Stomach (tissue), 9 donors: ENCODE data around the gene CNTN4. TPM values are rescaled to one million over a fixed set of nuclear protein-coding genes. Genes with fewer than 3 reads are reported as not detected.

Experiments
- DNase-seq, 2 donors: peaks; one replicate each; pipeline versions ENCODE4 v3.0.0 to v3.0.0-alpha.2; 2013 to 2019
- H3K27ac ChIP-seq, 5 donors: fragments of 200-600 bp in 4 of 5; sonication (generic) in 4 of 5; one replicate each; pipeline ENCODE4 v1.5.1; 2013 to 2019; ENCODE audit warnings: mild to moderate bottlenecking in 1 of 5, moderate library complexity in 1 of 5
- H3K27me3 ChIP-seq, 3 donors: fragments of 200-600 bp; sonication (generic); one replicate each; pipeline ENCODE4 v1.5.1; 2017 to 2019; ENCODE audit warnings: mixed run types in 1 of 3
- H3K36me3 ChIP-seq, 4 donors: fragments of 200-600 bp; sonication (generic); 1 replicate in 3 of 4; 2 replicates in 1 of 4; pipeline ENCODE4 v1.5.1; 2016 to 2019
- H3K4me1 ChIP-seq, 4 donors: fragments of 200-600 bp; sonication (generic); one replicate each; pipeline ENCODE4 v1.5.1; 2016 to 2019
- H3K4me3 ChIP-seq, 4 donors: fragments of 200-600 bp; sonication (generic) in 3 of 4; one replicate each; pipeline ENCODE4 v1.5.1; 2016 to 2019; ENCODE audit warnings: mild to moderate bottlenecking in 1 of 4
- H3K9me3 ChIP-seq, 4 donors: fragments of 200-600 bp; sonication (generic); one replicate each; pipeline ENCODE4 v1.5.1; 2016 to 2019
- EP300 ChIP-seq: sonication (generic); formaldehyde crosslinking; IDR thresholded peaks from one replicate; pipeline ENCODE4 v1.6.1; 2017; ENCODE audit warnings: antibody characterized with exemption
- POLR2A ChIP-seq, 4 donors: fragments of 450-650 bp; IDR thresholded peaks; one replicate each; pipeline ENCODE4 v1.6.1; 2016; ENCODE audit warnings: antibody characterized with exemption in 4 of 4, control low read depth in 2 of 4, mild to moderate bottlenecking in 1 of 4, moderate library complexity in 1 of 4
- POLR2AphosphoS5 ChIP-seq, 3 donors: sonication (generic); formaldehyde crosslinking; IDR thresholded peaks; one replicate each; pipeline ENCODE4 v1.6.1; 2016; ENCODE audit warnings: antibody characterized with exemption in 3 of 3
- WGBS, 5 donors: extraction: QIAGEN DNeasy Blood & Tissue Kit in 3 of 5; methylation state at CpG; one replicate each; pipeline versions ENCODE4 v1.1.5 to v1.1.7; 2013 to 2018; 5-methylcytosine and 5-hydroxymethylcytosine counted together
- intact Hi-C: fragments of 100-400 bp; cut with DNase I; formaldehyde crosslinking; loops from one replicate; pipeline ENCODE4 v1.15.1; 2023; ENCODE audit warnings: low total_unique reads
- polyA plus RNA-seq, 3 donors: library from polyadenylated mRNA; stranded (reverse); fragments of 200-250 nt; gene quantifications; one replicate each; pipeline ENCODE4 v1.2.3, GENCODE V29; 2013
- total RNA-seq, 5 donors: library from RNA; depleted of rRNA; stranded (reverse); fragments of >200 nt; gene quantifications; one replicate each; pipeline versions ENCODE4 v1.1.0 to v1.2.3, GENCODE V29; 2014 to 2016
- TF ChIP-seq, protein P1 (sequence below), 7 experiments: fragments of 450-650 bp in 4 of 7; fragments of 200-600 bp in 3 of 7; sonication (generic) in 3 of 7; IDR thresholded peaks; one replicate each; pipeline ENCODE4 v1.5.1; 2016 to 2019; ENCODE audit warnings: antibody characterized with exemption in 7 of 7, control low read depth in 2 of 7, mild to moderate bottlenecking in 1 of 7
- donor health status: healthy with polysubstance abuse.
- donor health status: Bipolar disorder and iron deficiency.
- donor health status: healthy.

CNTN4 gene
- total and polyA plus RNA-seq, 8 donors, result 0.45 to 97.0 (median 5.6) TPM

DNA sequence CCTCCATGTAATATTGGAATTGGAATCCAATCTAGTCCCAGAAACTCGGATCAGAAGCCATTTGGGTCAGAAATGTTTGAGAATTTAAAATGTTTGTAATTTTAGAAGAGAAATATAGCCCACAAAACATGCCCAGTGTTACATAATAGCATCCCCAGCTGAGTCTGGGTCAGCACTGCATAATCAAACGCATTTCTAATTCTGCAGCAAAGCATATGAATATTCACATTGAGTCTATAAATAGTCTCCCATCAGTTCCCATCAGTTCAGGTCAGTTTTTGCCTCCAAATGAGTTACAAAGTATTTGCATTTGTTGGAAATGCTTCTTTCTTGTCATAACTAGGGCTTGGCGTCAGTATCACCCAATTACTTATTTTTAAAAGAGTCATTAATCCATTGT, 628.4 kb downstream of the CNTN4 start:
- no peaks in the 10 kb centered on the region for H3K36me3 ChIP-seq
- DNase-seq, result no peak
- no peaks in the 10 kb centered on the region for H3K27me3 ChIP-seq
- no peaks in the 10 kb centered on the region for H3K9me3 ChIP-seq
- intact Hi-C loops, result no loop called here
- no peak overlapping the region for H3K4me3 ChIP-seq
- no peak for TF ChIP-seq POLR2A (IDR thresholded peaks at IDR 0.05)
- no peak for TF ChIP-seq EP300
- TF ChIP-seq POLR2AphosphoS5 (IDR thresholded peaks at IDR 0.05), result no peak
- TF ChIP-seq, protein P1, sequence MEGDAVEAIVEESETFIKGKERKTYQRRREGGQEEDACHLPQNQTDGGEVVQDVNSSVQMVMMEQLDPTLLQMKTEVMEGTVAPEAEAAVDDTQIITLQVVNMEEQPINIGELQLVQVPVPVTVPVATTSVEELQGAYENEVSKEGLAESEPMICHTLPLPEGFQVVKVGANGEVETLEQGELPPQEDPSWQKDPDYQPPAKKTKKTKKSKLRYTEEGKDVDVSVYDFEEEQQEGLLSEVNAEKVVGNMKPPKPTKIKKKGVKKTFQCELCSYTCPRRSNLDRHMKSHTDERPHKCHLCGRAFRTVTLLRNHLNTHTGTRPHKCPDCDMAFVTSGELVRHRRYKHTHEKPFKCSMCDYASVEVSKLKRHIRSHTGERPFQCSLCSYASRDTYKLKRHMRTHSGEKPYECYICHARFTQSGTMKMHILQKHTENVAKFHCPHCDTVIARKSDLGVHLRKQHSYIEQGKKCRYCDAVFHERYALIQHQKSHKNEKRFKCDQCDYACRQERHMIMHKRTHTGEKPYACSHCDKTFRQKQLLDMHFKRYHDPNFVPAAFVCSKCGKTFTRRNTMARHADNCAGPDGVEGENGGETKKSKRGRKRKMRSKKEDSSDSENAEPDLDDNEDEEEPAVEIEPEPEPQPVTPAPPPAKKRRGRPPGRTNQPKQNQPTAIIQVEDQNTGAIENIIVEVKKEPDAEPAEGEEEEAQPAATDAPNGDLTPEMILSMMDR (IDR thresholded peaks at IDR 0.05), result no peak
- no peaks in the 10 kb centered on the region for H3K4me1 ChIP-seq
- WGBS, 5 donors, result 47 to 65% (median 49%) methylated on average over 3 of the region's 3 CpGs
- H3K27ac ChIP-seq, result no peak overlapping the region

DNA sequence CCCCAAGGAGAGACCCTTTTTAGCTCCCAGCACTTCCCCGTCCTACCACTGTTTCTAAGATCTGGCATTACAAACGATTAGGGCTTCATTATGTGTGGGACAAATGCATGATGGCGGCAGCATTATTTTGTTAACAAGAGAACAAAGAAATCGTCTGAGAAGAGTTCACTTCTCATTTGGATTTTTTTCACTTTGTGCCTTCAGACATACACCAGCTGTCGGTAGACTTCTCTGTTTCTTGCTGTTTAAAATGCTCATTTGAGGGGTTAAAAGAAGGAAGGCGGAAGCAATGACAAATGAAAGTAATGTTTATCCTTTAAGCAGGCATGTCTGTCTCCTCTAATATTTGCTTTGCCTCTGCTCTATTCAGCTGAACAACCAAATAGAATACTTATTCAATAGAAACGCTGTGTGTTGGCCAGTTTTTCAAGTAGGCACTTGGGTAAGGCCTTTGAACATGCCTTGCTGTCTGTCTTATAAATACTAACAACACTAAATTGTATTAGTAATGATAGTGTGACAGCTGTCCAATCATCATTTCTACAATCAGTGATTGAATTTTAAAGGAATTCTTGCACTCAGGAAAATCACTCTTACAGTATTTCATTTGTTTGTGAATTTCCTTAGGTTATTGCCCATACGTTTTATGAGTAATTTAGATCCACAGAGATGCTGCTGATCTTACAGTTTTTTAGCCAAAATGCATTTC, 629.1 kb downstream of the CNTN4 start:
- Histone ChIP-seq H3K36me3 (no peaks in the 10 kb centered on the region), H3K27ac (no peak overlapping the region), H3K4me1 (no peaks in the 10 kb centered on the region), H3K9me3 (no peaks in the 10 kb centered on the region), H3K27me3 (no peaks in the 10 kb centered on the region), H3K4me3 (no peak overlapping the region)
- no peak for TF ChIP-seq POLR2A (IDR thresholded peaks at IDR 0.05)
- TF ChIP-seq, protein P1 (IDR thresholded peaks at IDR 0.05), result no peak
- intact Hi-C loops, result no loop called here
- no peak for DNase-seq
- whole genome bisulfite sequencing, 5 donors, result 26 to 43% (median 29%) methylated on average over 8 of the region's 8 CpGs

DNA sequence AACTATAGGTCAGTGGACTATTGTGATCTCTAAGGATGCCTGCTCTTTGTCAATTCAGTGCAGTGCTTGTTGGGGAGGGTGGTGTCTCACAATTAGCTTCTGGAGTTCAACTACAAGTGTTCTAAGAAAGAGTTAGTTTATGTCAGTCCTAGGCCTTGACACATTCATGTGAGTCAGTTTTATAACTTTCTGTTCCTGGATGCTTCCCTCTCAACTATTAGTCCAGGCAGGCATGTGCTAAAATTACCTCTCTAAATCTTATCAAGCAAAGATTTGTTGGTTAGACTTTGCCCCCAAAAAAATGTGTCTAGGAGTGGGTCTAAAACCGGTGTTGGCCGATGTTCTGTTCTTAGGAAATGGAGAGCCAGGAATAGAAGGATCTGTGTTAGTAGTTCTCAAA, 633.2 kb downstream of the CNTN4 start:
- H3K36me3 ChIP-seq, result no peaks in the 10 kb centered on the region
- 26 to 54% (median 37%) methylated on average over 2 of the region's 2 CpGs for WGBS, 5 donors
- intact Hi-C loops, result no loop called here
- no peak overlapping the region for H3K27ac ChIP-seq
- H3K9me3 ChIP-seq, result no peaks in the 10 kb centered on the region
- no peak overlapping the region for H3K4me3 ChIP-seq
- DNase-seq, result no peak
- H3K27me3 ChIP-seq, result no peaks in the 10 kb centered on the region
- TF ChIP-seq, protein P1 (IDR thresholded peaks at IDR 0.05), result no peak
- no peak for TF ChIP-seq POLR2AphosphoS5 (IDR thresholded peaks at IDR 0.05)
- no peak for TF ChIP-seq POLR2A (IDR thresholded peaks at IDR 0.05)
- no peak for TF ChIP-seq EP300
- H3K4me1 ChIP-seq, result no peaks in the 10 kb centered on the region

DNA sequence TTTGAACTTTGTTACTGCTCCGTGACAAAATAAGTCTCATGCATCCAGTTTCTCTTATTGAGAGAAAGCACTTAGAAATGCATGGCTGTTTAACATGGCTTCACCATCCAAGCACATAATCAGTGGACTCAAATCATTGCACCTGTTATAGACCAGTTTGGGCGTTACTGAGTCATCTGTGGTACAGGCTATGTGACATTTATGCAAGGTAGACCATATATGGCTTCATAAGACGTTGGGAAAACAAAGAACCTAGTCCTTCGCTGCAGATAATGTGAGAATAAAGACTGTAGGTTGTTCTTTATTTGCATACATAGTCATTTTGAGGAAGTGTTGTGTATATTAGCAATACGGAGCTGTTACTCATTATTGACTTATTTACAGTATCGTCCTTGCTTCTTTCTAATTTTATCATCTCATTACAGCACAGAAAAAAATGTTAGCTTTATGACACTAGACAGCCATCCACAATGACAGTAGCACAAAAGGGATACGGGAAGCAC, 636.8 kb downstream of the CNTN4 start:
- Histone ChIP-seq H3K4me3 (no peak overlapping the region), H3K9me3 (no peaks in the 10 kb centered on the region), H3K27me3 (no peaks in the 10 kb centered on the region), H3K27ac (no peak overlapping the region), H3K36me3 (no peaks in the 10 kb centered on the region), H3K4me1 (no peaks in the 10 kb centered on the region)
- TF ChIP-seq EP300, result no peak
- intact Hi-C loops, result no loop called here
- WGBS, 5 donors, result 46 to 62% (median 55%) methylated on average over 7 of the region's 7 CpGs
- DNase-seq, result no peak

DNA sequence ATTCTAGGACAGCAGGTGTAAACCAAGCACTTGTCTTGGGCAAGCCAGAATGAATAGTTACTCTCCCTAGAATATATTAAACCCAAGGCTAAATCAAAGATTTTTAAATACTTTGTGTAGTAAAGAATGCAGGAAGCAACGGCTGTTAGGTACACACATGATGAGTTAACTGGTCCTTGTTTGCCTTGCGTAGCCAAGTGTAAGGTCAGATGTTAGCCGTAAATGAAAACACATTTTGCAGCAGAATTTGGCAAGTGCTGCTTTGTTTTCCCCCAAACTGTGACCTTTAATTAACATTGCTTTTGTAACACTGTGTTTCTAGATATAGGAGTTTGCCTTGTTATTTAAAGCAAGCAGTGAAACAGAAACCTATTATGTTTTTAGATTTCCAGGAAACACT, 642.9 kb downstream of the CNTN4 start:
- Histone ChIP-seq H3K27ac (no peak overlapping the region), H3K4me1 (peaks cover 0 to 10% (median 5%) of the 10 kb centered on the region in 4 donors), H3K9me3 (no peaks in the 10 kb centered on the region), H3K27me3 (no peaks in the 10 kb centered on the region), H3K4me3 (no peak overlapping the region), H3K36me3 (no peaks in the 10 kb centered on the region)
- intact Hi-C loops, result no loop called here
- TF ChIP-seq POLR2AphosphoS5 (IDR thresholded peaks at IDR 0.05) (no peak), EP300 (no peak), POLR2A (IDR thresholded peaks at IDR 0.05) (no peak)
- TF ChIP-seq, protein P1 (IDR thresholded peaks at IDR 0.05), result no peak
- 13 to 40% (median 30%) methylated on average over 3 of the region's 3 CpGs for WGBS, 5 donors
- DNase-seq, result peak in 1 of 2 donors; percentile 31
